ENCODE measurements around the gene UNC79.
A peak's percentile ranks its signal among the peaks of the same experiment; 100 is the strongest.
"Not testable (repeated sequence)": the region's sequence is repeated elsewhere in the genome, so short reads cannot be mapped to it uniquely, and the experiment has no call there.

UNC79 gene

GRCh38 chr14:93464271-93464670 is 33.5 kb downstream of the UNC79 start:
- H3K27ac ChIP-seq (replicated peaks): no peak overlapping the region

DNA sequence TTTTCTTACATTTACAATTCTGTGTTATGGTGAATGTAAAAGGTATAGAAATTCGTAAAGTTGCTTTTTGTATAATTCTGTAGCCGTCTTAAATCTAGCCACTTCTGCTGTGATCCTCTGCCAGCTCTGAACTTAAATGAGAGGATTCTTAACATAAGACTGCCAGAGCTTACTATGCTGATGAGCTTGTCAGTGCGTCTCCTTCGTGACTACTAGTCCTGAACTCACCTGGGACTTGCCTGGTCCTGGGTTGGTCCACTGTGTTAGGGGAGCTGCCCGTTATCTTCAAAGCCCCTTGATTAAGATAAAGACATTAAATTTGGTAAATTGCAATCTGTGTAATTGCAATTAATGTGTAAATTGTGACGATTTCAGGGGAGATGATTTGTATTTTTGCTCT is 44.7 kb downstream of the UNC79 start:
- Histone ChIP-seq H3K4me3 (replicated peaks; ENCODE audit: insufficient read depth, low read length) (no peak overlapping the region), H3K27me3 (ENCODE audit: insufficient read depth, poor library complexity, severe bottlenecking) (peaks cover 13% of the 10 kb centered on the region), H3K27ac (replicated peaks) (no peak overlapping the region)
- no peak for TF ChIP-seq POLR2AphosphoS5 (IDR thresholded peaks at IDR 0.05; ENCODE audit: low read depth)
- DNase-seq (ENCODE audit: low read depth in 1 of 2, low spot score in 1 of 2): no peak

More at GRCh38 chr14:93464271-93464670, 33.5 kb downstream of the UNC79 start:
- Histone ChIP-seq H3K4me3 (replicated peaks; ENCODE audit: insufficient read depth, low read length) (no peak overlapping the region), H3K27me3 (ENCODE audit: insufficient read depth, poor library complexity, severe bottlenecking) (no peaks in the 10 kb centered on the region)
- peak; percentile 26 to 37 for DNase-seq (ENCODE audit: low read depth in 1 of 2, low spot score in 1 of 2)
- TF ChIP-seq GABPA (IDR thresholded peaks at IDR 0.05; ENCODE audit: low read depth) (no peak), POLR2AphosphoS5 (IDR thresholded peaks at IDR 0.05; ENCODE audit: low read depth) (no peak)

- H3K27ac ChIP-seq (replicated peaks): no peak overlapping the region
- H3K27me3 ChIP-seq (ENCODE audit: insufficient read depth, poor library complexity, severe bottlenecking): peaks cover 10% of the 10 kb centered on the region
Observed at GRCh38 chr14:93476305-93476704, 45.6 kb downstream of the UNC79 start.

DNA sequence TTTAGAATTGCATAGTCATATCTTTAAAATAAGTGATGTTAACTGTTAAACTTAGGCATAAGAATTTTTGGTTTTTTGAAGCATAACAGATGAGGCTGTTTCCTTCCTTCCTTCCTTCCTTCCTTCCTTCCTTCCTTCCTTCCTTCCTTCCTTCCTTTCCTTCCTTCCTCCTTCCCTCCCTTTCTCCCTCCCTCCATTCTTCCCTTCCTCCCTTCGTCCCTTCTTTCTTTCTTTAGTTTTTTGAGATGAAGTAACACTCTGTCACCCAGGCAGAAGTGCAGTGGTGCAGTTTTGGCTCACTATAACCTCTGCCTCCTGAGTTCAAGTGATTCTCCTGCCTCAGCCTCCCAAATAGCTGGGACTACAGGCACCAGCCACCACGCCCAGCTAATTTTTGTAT is 48.3 kb downstream of the UNC79 start:
- not testable (repeated sequence) for H3K27me3 ChIP-seq (ENCODE audit: insufficient read depth, poor library complexity, severe bottlenecking); H3K4me3 ChIP-seq (replicated peaks; ENCODE audit: insufficient read depth, low read length); H3K27ac ChIP-seq (replicated peaks); DNase-seq (ENCODE audit: low read depth in 1 of 2, low spot score in 1 of 2)

More at GRCh38 chr14:93476305-93476704, 45.6 kb downstream of the UNC79 start:
- TF ChIP-seq CTCF (IDR thresholded peaks at IDR 0.05; ENCODE audit: insufficient read depth, low read length): no peak
- no peak for TF ChIP-seq REST (IDR thresholded peaks at IDR 0.05; ENCODE audit: insufficient replicate concordance, low read depth)
- TF ChIP-seq POLR2AphosphoS5 (IDR thresholded peaks at IDR 0.05; ENCODE audit: low read depth): no peak
- TF ChIP-seq GABPA (IDR thresholded peaks at IDR 0.05; ENCODE audit: low read depth): no peak
- TF ChIP-seq SPI1 (IDR thresholded peaks at IDR 0.05; ENCODE audit: borderline replicate concordance, low read depth): no peak
- H3K4me3 ChIP-seq (replicated peaks; ENCODE audit: insufficient read depth, low read length): no peak overlapping the region
- DNase-seq (ENCODE audit: low read depth in 1 of 2, low spot score in 1 of 2): no peak

DNA sequence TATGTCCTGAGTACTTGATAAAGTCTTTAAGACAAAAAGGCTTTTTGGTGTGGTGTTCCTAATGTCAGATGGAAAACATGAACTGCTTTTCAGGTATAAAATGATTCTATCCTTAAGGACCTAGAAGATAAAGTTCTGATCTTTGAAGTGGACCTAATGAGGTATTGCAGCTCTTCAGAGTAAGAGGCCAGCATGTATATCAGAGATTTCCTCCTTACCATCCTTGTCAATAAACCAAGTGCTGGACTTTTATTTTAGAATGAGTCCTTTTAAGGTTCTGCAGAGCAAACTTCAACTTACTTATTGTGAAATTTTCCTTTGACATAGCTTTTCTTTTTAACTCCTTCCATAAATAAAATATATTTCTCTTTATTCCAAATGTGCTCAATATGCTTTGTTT is 50.1 kb downstream of the UNC79 start:
- peaks cover 2% of the 10 kb centered on the region for H3K27me3 ChIP-seq (ENCODE audit: insufficient read depth, poor library complexity, severe bottlenecking)
- TF ChIP-seq GABPA (IDR thresholded peaks at IDR 0.05; ENCODE audit: low read depth): no peak
- TF ChIP-seq REST (IDR thresholded peaks at IDR 0.05; ENCODE audit: insufficient replicate concordance, low read depth): no peak
- no peak for TF ChIP-seq POLR2AphosphoS5 (IDR thresholded peaks at IDR 0.05; ENCODE audit: low read depth)
- TF ChIP-seq CTCF (IDR thresholded peaks at IDR 0.05; ENCODE audit: insufficient read depth, low read length): no peak
- TF ChIP-seq SPI1 (IDR thresholded peaks at IDR 0.05; ENCODE audit: borderline replicate concordance, low read depth): no peak
- no peak for DNase-seq (ENCODE audit: low read depth in 1 of 2, low spot score in 1 of 2)
- no peak overlapping the region for H3K27ac ChIP-seq (replicated peaks)
- H3K4me3 ChIP-seq (replicated peaks; ENCODE audit: insufficient read depth, low read length): no peak overlapping the region
